ENCODE results near the gene CTDSPL. TPM values are rescaled to one million over a fixed set of nuclear protein-coding genes. Genes with fewer than 3 reads are reported as not detected.
A peak's percentile ranks its signal among the peaks of the same experiment; 100 is the strongest.

CTDSPL gene
- total RNA-seq, 1 experiment from 2014 or later, result 34.4 TPM

DNA sequence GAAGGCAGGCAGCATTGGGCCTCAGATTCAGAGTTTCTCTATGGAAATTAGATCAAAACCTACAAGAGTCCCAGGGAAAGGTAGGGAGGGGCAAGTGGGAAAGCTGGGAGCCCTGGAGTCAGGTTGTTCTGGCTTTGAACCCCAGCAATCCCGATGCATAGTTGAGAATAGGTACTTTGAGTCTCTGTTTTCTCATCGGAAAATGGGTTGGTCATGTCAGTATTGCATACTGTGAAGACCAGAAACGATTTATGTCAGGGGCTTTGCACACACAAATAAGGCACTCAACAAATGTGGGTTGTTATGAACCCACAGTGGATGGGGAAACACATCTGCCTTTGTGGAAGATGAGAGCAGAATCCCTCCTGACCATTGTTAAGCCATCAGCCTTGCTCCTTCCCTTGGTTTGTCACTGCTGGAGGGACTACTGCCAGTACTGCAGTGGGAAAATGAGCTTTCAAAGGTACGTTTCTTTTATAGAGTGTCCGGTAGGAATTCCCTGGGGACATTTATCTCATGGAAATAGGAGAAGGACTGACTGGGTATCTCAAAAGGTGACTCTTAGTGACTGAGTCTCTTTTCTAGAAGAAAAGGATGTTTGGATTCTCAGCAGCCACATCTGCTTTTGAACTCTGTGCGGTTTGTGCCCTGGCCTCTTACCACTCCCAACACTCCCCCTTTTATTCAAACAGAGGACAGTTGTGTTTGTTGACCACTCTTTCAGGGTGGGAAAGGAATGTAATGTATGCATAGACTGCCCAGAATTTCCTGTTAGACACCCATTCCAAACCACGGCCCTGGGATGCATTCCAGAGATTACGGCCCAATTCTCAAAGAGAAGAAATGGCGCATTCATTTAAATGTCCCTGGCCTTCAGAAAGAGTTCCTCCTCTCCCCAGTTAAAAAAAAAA lies 74.3 kb downstream of the CTDSPL start:
- Histone ChIP-seq H3K4me1 (ENCODE audit: control insufficient read depth in 1 of 2, insufficient read depth in 2 of 2, low read length in 2 of 2) (peaks cover 38 to 44% of the 10 kb centered on the region in 2 experiments), H3K36me3 (ENCODE audit: control insufficient read depth in 1 of 2, insufficient read depth in 2 of 2, low read length in 2 of 2) (no peaks in the 10 kb centered on the region), H3K9me3 (ENCODE audit: control insufficient read depth in 1 of 2, insufficient read depth in 1 of 2, low read depth in 1 of 2, low read length in 2 of 2) (no peaks in the 10 kb centered on the region), H3K9me2 (ENCODE audit: insufficient read depth) (0 out of 2 replicates have a peak, but pooled peaks cover 4% of the 10 kb centered on the region), H3K27me3 (ENCODE audit: insufficient read depth, low read length) (no peaks in the 10 kb centered on the region), H2AFZ (ENCODE audit: low read depth, low read length, poor library complexity, severe bottlenecking) (no peak overlapping the region), H4K20me1 (ENCODE audit: insufficient read depth) (no peaks in the 10 kb centered on the region), H3K79me2 (ENCODE audit: insufficient read depth, low read length) (peaks cover 23% of the 10 kb centered on the region), H3K27ac (ENCODE audit: low read depth, low read length) (peak overlapping the region; percentile 27), H3K4me3 (replicated peaks in 1 of 2; ENCODE audit: low read depth in 1 of 2, low read length in 2 of 2) (peak overlapping the region in 1 of 2 experiments; percentile 15; a peak in 2 of 4 replicates), H3K4me2 (ENCODE audit: low read length) (peak overlapping the region; percentile 61), H3K9ac (ENCODE audit: low read length) (peak overlapping the region; percentile 28; the same call in 1 of the 2 replicates)
- DNase-seq (ENCODE audit: low read depth, low spot score) (peak; percentile 46), ATAC-seq (peak; percentile 86)
- BruUV-seq (replicated peaks), result no TSS peak
- ChIA-PET POLR2A (no interaction called here), CTCF (no interaction called here), RAD21 (ENCODE audit: low non-redundant PET in 1 of 2, low total read pairs in 2 of 2, uncharacterized antibody in 2 of 2, unreplicated experiment in 2 of 2) (no interaction called here)
- TF ChIP-seq CEBPB (IDR thresholded peaks at IDR 0.05; ENCODE audit: low read depth), result no peak
- 0 out of 2 replicates have a peak, but pooled peaks have one; percentile 17 for TF ChIP-seq SP1 (IDR thresholded peaks at IDR 0.05; ENCODE audit: low read depth)
- intact Hi-C loops (cut with micrococcal nuclease), result loop anchor here (1.0 kb wide), 1 partner anchor 54 kb away; no protein-coding TSS in a partner anchor

DNA sequence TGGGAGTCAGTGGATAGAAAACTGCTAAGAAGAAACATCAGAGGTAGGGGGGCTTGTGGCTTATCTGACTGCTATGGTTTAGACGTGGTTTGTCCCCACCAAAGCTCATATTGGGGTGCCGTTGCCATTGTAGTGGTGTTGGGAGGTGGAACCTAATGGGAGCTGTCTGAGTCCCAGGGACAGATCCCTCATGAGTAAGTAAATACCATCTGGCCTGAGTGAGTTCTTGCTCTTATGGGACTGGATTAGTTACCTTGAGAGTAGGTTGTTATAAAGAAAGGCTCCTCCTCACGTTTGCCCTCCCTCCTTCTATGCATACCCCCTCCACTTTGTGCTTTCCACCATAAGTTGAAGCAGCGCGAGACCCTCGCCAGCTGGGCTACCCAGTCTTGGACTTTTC lies 75.5 kb downstream of the CTDSPL start:
- ATAC-seq (no peak), DNase-seq (ENCODE audit: low read depth, low spot score) (no peak)
- BruUV-seq (replicated peaks), result no TSS peak
- H3K4me3 ChIP-seq (replicated peaks in 1 of 2; ENCODE audit: low read depth in 1 of 2, low read length in 2 of 2), result no peak overlapping the region
- H3K9ac ChIP-seq (ENCODE audit: low read length), result no peak overlapping the region
- no peak overlapping the region for H2AFZ ChIP-seq (ENCODE audit: low read depth, low read length, poor library complexity, severe bottlenecking)
- intact Hi-C loops (cut with micrococcal nuclease), result no loop called here
- ChIA-PET POLR2A (no interaction called here), CTCF (no interaction called here), RAD21 (ENCODE audit: low non-redundant PET in 1 of 2, low total read pairs in 2 of 2, uncharacterized antibody in 2 of 2, unreplicated experiment in 2 of 2) (no interaction called here)
- TF ChIP-seq CEBPB (IDR thresholded peaks at IDR 0.05; ENCODE audit: low read depth) (no peak), FOSL1 (IDR thresholded peaks at IDR 0.05; ENCODE audit: low read depth) (no peak), SIN3A (IDR thresholded peaks at IDR 0.05; ENCODE audit: low read depth) (no peak), EZH2 (IDR thresholded peaks at IDR 0.05) (no peak), POLR2A (IDR thresholded peaks at IDR 0.05; ENCODE audit: borderline replicate concordance, extremely low read depth, insufficient read depth, insufficient read length) (no peak), EZH2phosphoT487 (IDR thresholded peaks at IDR 0.05; ENCODE audit: borderline replicate concordance) (no peak), SRF (IDR thresholded peaks at IDR 0.05; ENCODE audit: low read depth) (no peak), RAD21 (IDR thresholded peaks at IDR 0.05; ENCODE audit: low read depth) (no peak)
- TF ChIP-seq, protein P1, sequence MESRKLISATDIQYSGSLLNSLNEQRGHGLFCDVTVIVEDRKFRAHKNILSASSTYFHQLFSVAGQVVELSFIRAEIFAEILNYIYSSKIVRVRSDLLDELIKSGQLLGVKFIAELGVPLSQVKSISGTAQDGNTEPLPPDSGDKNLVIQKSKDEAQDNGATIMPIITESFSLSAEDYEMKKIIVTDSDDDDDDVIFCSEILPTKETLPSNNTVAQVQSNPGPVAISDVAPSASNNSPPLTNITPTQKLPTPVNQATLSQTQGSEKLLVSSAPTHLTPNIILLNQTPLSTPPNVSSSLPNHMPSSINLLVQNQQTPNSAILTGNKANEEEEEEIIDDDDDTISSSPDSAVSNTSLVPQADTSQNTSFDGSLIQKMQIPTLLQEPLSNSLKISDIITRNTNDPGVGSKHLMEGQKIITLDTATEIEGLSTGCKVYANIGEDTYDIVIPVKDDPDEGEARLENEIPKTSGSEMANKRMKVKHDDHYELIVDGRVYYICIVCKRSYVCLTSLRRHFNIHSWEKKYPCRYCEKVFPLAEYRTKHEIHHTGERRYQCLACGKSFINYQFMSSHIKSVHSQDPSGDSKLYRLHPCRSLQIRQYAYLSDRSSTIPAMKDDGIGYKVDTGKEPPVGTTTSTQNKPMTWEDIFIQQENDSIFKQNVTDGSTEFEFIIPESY (IDR thresholded peaks at IDR 0.05; ENCODE audit: extremely low read depth, insufficient replicate concordance, low read length), result no peak
- TF ChIP-seq, protein P2, sequence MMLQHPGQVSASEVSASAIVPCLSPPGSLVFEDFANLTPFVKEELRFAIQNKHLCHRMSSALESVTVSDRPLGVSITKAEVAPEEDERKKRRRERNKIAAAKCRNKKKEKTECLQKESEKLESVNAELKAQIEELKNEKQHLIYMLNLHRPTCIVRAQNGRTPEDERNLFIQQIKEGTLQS (IDR thresholded peaks at IDR 0.05), result no peak
- peaks cover 45 to 51% of the 10 kb centered on the region in 2 experiments for H3K4me1 ChIP-seq (ENCODE audit: control insufficient read depth in 1 of 2, insufficient read depth in 2 of 2, low read length in 2 of 2)
- peaks cover 20% of the 10 kb centered on the region for H3K79me2 ChIP-seq (ENCODE audit: insufficient read depth, low read length)
- H3K27me3 ChIP-seq (ENCODE audit: insufficient read depth, low read length), result no peaks in the 10 kb centered on the region
- H3K27ac ChIP-seq (ENCODE audit: low read depth, low read length), result no peak overlapping the region
- H3K4me2 ChIP-seq (ENCODE audit: low read length), result peak overlapping the region; percentile 61
- no peaks in the 10 kb centered on the region for H4K20me1 ChIP-seq (ENCODE audit: insufficient read depth)
- H3K9me2 ChIP-seq (ENCODE audit: insufficient read depth), result 0 out of 2 replicates have a peak, but pooled peaks cover 4% of the 10 kb centered on the region
- no peaks in the 10 kb centered on the region for H3K9me3 ChIP-seq (ENCODE audit: control insufficient read depth in 1 of 2, insufficient read depth in 1 of 2, low read depth in 1 of 2, low read length in 2 of 2)
- H3K36me3 ChIP-seq (ENCODE audit: control insufficient read depth in 1 of 2, insufficient read depth in 2 of 2, low read length in 2 of 2), result no peaks in the 10 kb centered on the region

Measured in HCT116 (cell line).